ENCODE results near the gene CACNG5.

- TF ChIP-seq CTCF (IDR thresholded peaks at IDR 0.05; ENCODE audit: poor library complexity, severe bottlenecking) = no peak
- no peak for TF ChIP-seq REST (IDR thresholded peaks at IDR 0.05; ENCODE audit: borderline replicate concordance)
- no peak for TF ChIP-seq EZH2 (IDR thresholded peaks at IDR 0.05; ENCODE audit: borderline replicate concordance, insufficient read depth, low read length, poor library complexity, severe bottlenecking)
- TF ChIP-seq SMC3 (conservative IDR thresholded peaks at IDR 0.05; ENCODE audit: poor library complexity) = no peak
- TF ChIP-seq TAF1 (IDR thresholded peaks at IDR 0.05; ENCODE audit: low read depth) = no peak
- TF ChIP-seq RAD21 (conservative IDR thresholded peaks at IDR 0.05) = no peak
- TF ChIP-seq EP300 (conservative IDR thresholded peaks at IDR 0.05; ENCODE audit: poor library complexity, severe bottlenecking) = no peak
Measured at GRCh38 chr17:66789093-66789492, 45.8 kb upstream of the CACNG5 start.

Data from neural cell (in vitro differentiated cells).